Fibroblast of the conjunctiva (primary cell): ENCODE measurements around the gene C2orf80.
"Not testable (repeated sequence)": the region's sequence is repeated elsewhere in the genome, so short reads cannot be mapped to it uniquely, and the experiment has no call there.

Experiments
- DNase-seq: peaks from one replicate; pipeline ENCODE4 v3.0.0-alpha.2; 2010; ENCODE audit warnings: low read depth

C2orf80 gene

DNA sequence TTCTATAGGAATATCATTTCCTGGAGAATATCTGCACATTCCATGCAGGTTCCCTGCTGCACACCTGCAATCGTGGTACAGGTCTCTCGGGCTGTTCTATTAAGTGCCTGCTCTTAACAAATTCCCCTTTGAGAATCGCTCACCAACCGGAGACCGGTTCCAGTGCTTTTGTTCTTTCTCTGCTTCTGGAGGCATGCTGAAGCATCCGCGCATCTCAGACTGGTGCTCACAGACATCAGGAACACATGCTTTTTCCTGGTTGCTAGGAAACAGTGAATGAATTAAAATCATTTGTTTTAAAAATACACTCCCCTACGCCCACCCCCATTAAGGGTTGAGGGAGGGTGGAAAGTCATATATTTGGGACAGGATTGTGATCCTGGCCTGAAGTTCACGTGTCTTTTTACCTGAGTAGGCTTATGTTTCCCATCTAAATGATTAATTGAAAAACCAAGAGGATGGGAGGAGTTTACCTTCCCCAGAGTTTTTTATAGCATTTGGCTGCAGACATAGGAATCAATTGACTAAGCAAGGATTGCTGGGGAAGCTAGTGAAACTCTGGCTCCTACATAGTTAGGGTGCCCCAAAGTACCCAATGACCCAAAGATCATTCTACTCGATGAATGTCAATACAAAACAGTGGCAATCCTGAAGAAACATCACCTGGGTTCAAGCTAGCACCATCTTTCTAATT is at the start of gene C2orf80:
Gene C2orf80 (minus strand): TSS at position 221 of the 694 bp plus-strand sequence. CDS start 3,044 bp downstream, outside the sequence.
- no peak for DNase-seq

DNA sequence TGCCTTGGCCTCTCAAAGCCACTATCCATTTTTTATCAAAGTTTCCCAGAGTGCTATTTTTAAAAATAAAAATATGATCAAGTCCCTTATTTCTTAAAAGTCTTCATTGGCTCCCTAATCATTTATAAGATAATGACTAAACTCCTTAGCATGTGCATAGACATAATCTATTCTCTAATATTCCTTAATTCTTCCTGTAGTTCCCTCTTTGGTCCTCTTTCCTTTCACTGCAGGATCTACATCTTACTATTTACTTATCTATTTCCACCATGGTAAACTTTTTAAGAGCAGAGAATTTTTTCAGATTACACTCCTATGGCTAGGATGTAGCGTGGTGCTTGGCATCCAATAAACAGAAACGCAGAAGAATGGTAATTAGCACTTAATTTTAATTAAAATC is 46.0 kb upstream of the C2orf80 start:
- no peak for DNase-seq

DNA sequence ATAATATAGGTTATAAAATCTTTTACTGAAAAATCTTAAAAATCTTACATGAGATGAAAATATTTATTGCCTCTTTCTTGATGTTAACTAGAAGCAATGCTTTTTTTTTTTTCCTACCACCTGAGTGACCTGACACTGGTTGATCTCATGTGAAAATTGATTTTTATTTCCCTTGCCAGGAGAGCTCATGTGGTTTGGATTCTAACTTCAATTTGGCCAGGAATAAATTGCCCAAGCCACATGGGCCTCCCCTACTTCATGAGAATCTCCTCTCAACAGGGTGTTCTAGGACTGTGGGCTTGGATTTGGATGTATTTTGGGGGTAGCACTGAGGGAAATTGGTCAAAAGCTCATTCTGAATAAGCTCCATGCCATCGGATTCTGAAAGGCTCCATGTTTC is 45.0 kb upstream of the C2orf80 start:
- no peak for DNase-seq

DNA sequence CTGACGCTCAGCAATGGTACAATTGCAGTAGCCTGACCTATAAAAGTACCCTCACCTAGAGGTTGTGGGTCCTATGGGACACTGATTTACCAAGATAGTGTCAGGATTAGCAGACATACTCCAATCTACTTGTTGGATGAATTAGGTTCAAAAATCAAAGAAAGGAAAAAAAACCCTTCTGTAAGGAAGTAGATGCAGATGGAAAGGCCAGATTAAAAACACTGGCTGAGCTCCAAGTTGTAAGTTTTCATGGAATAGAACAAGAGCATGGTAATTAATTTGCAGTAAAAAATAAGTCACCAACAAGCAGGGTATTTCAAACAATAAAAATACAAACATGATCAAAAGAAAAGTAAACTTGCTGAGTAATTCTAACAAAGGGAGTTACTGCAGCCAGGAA is 38.6 kb upstream of the C2orf80 start:
- DNase-seq, result no peak

DNA sequence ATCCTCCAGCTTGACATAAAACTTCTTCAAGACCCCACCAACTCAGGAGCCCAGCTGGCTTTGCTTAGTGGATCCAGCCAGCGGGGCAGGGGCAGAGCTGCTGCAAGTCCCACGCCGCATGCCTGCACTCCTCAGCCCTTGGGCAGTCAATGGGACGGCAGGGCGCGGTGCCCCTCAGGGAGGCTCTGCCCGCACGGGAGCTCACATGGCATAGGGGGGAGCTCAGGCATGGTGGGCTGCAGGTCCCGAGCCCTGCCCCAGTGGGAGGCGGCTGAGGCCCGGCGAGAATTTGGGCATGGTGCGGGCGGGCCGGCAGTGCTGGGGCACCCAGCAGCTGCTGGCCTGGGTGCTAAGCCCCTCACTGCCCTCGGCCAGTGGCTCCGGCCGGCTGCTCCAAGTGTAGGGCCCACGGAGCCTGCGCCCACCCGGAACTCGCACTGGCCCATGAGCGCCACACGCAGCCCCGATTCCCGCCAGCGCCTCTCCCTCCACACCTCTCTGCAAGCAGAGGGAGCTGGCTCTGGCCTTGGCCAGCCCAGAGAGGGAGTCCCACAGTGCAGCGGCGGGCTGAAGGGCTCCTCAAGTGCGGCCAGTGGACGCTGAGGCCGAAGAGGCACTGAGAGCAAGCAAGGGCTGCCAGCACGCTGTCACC is 37.9 kb upstream of the C2orf80 start:
- no peak for DNase-seq

DNA sequence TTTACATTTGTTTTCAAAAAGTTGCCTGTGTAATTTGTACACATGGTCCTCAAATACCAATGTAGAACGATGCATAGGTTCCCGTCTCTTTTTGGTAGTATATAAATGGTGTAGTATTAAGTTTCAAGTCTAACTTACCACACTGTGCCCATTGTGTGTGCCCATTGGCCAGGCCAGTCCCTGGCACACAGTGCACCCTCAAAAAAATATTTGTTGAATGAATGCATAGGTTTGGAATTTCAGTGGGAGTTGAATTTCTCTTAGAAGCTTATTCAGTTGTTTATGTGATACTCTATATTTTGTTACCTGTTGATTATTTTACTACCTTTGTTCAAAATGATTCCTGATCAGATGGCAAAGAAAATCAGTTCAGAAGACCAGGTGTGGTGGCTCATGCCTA is 35.0 kb upstream of the C2orf80 start:
- no peak for DNase-seq

DNA sequence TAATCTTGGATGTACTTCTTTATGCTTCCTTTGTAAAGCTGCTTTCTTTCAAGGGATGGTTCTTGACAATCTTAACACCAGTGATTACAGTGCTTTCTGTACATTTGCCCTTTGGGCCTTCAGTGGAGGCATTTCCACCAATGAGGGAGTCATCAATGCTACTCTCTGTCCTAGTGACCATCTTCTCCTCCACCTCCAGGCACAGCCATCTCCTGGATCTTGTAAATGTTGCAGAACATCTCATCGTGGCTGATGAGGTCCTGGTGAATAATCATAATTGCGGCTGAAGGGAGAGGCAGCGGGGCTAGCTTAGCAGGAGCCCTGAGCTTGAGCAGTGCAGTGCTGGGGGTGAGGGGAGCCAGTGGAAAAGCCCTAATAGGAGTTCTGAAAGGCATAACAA is 32.5 kb upstream of the C2orf80 start:
- DNase-seq, result no peak

DNA sequence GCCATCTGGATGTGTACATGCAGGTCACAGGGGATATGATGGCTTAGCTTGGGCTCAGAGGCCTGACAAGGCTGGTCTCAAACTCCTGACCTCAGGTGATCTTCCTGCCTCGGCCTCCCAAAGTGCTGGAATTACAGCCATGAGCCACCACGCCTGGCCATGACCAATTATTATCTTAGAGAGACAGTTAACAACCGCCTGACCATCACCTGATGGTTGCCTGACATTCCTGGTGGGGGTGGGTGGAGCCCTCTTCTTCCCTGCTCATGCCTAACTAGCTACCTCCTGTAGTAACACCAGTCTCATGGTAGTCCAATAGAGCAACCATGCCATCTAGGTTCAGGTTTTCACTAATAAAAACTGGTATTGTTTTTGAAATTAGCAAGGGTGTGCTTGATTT is 32.0 kb upstream of the C2orf80 start:
- DNase-seq, result not testable (repeated sequence)

DNA sequence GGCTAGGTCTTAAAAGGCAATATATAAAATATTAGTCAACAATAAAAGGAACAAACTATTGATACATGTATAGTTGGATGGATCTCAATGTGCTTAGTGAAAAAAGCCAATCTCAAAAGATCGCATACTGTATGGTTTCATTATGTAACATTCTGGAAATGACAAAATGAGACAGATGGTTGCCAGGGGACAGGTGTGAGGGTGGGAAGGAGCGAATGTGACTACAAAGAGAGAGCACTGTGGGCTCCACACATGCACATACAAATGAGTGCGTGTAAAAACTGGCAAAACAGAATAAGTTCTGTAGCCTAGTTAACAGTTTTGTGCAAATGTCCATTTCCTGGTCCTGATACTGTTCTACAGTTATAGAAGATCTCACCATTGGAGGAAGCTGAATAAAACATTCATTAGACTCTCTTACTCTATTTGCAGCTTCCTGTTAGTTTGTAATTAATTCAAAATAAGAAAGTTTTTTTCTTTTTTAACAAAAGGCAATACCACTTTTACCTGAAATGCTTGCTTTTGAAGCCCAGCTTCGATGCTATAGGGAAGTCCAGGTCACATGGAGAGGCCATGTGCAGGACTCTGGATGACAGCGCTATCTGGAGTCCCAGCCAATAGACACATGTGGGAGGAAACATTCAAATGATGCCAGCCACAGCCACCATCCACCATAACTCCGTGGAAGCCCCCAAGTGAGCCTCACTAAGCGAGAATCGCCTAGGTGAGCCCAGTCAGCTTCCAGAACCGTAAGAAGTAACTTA is 21.0 kb upstream of the C2orf80 start:
- DNase-seq, result no peak

DNA sequence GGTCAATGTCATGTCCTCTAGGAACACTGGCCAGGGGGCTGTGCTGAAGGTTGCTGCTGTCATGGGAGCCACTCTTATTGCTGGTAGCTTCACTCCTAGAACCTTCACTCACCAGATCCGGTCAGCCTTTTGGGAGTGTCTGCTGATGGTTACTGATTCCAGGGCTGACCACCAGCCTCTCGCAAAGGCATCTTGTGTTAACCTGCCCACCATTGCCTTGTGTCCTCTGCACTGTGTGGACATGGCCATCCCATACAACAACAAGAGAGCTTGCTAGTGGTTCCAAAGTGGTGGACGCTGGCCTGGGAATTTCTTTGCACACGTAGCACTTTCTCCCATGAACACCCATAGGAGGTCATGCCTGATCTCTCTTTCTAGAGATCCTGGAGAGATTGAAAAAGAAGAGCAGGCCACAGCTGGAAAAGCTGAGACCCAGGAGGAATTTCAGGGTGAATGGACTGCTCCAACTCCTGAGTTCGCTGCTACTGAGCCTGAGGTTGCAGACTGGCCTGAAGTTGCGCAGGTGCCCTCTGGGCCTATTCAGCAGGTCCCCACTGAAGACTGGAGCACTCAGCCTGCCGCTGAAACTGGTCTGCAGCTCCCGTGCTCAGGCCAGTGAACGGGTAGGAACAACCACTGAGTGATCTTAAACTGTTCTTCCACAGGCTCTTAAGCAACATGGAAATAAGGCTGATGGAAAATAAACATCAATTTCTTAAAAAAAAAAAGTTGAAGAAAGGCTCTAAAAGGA is 18.7 kb upstream of the C2orf80 start:
- DNase-seq, result no peak

DNA sequence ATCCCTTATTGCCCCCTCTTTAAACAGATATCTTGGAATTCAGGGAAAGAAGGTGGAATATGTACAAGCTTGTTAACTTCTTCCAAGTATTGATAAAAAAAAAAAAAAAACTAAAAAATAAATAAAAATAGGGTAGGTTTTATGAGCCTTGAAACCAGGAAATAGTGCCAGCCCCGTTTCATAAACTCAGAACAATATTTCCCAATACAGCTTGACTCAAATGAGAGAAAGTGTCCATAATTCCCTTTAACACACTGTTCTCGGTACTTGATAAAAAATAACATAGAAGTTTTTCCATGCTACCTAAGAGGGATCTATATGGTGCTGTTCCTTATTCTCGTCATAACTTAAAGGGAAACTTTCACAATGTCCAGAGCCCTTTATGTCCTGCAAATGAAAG is 17.9 kb upstream of the C2orf80 start:
- DNase-seq, result no peak

DNA sequence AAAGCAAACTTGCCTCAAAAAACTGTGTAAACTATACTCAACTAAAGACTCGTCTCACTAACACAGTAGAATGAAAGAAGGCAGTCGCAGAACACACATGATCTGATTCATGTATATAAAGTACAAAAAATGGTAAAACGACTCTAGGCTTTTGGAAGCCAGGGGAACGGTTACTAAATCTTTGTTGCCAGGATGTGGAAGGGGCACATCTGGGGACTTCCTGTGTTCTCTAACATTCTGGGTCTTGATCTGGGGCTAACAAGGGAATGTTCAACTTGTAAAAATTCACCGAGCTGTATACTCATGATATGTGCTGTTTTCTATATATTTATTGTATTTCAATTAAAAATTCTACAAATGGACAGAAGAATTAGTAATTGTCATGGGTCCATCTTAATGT is 14.3 kb upstream of the C2orf80 start:
- DNase-seq, result no peak

DNA sequence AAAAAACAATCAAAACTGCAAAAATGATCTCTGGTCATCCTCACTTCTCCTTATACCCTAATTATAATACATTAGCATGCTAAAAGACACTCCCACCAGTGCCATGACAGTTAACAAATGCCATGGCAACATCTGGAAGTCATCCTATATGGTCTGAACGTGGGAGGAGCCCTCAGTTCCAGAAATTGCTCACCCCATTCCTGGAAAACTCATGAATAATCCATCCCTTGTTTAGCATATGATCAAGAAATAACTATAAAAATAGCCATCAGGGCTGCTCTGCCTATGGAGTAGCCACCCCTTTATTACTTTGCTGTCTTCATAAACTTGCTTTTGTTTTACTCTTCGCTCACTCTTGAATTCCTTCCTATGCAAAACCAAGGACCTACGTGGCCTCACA is 5.7 kb upstream of the C2orf80 start:
- DNase-seq, result peak; percentile 0

DNA sequence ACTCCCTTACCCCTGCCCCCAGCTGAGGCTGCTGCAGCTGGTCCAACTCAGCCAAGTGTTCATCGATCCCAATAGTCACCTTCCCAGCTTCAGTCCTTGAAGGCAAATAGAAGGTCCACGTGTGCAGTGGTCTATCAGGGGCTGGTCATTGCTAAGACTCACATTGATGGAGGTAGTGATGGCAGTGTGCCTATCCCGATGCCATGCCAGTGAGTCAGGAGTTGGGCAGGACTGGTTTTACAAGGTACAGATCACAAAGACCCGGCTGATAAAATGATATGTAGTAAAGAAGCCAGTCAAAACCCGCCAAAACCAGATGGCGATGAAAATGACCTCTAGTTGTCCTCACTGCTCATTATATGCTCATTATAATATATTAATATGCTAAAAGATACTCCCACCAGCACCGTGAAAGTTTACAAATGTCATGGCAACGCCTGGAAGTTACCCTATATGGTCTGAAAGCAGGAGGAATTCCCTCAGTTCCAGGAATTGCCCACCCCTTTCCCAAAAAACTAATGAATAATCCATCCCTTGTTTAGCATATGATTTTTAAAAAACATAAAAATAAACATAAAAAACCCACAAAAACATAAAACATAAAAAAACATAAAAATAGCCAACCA is 2.9 kb upstream of the C2orf80 start:
- DNase-seq, result no peak

DNA sequence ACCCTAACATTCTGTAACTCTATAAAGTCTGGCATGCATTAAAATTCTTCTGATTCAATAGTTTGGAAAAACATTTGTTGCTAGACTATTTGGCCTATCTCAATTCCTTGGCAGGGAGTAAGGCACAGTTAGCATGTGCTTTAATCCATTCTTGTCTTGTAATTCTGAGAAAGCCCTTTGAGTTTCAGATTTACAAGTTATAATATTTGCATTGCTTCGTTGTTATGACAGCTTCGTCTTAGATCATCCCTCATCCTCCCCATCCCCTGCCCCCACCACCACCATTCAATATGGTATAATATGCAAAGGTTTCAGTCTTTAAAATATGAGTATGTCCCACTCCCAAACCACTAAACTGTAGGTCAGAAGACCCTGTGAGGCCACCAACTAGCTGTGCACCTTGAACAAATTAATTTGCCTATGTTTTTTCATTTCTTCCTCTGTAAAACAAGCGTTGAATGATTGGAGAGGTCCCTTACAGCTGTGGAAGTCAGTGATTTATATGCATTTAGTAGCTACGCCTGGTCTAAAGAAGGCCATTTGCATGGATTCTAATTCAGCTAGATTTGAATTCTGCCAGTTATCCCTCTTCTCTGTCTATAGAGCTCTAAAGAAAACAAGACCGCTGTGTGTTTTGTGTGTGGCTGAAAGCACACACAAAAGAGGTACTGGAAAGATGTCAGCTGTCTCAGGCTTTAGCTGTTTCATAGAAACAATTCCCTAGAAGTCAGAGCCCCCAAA is 591 bp downstream of the C2orf80 start:
- DNase-seq, result no peak

DNA sequence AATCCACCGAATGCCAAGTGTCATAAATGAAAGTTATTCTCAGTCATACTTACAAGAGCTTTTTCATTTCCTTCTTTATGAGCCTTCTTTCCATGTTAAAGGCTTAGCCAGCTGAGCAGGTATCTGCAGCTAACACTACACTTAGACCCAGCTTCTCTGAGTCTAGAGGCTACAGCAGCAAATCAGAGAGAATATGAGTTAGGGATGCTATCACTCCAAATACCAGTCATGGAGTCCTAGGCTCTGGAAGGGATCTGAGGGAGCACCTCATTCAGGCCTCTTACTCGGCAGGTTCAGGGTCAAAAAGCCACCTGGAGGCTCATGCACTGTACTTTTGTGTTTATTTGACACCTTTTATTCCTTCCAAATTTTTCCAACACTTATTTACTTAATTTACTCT is 2.9 kb downstream of the C2orf80 start:
- DNase-seq, result no peak

DNA sequence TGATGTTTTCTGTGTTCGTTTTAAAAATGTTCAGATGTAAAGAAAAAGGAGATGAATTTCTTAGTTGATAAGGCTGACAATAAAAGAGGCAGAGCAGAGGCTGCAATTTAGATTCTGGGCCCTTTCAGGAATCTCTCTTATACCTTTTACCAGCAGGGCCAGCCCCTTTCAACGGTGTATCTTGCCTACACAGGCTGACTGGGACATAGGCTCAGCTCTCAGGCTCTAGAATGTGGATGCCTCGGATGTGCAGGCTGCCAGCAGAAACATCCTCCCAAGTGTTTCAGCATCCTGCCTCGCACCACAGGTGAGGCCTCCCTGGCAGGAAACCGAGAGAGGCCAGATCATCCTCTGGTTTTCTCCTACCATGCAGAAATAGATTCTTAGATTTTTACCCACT is 3.4 kb downstream of the C2orf80 start:
- DNase-seq, result no peak

DNA sequence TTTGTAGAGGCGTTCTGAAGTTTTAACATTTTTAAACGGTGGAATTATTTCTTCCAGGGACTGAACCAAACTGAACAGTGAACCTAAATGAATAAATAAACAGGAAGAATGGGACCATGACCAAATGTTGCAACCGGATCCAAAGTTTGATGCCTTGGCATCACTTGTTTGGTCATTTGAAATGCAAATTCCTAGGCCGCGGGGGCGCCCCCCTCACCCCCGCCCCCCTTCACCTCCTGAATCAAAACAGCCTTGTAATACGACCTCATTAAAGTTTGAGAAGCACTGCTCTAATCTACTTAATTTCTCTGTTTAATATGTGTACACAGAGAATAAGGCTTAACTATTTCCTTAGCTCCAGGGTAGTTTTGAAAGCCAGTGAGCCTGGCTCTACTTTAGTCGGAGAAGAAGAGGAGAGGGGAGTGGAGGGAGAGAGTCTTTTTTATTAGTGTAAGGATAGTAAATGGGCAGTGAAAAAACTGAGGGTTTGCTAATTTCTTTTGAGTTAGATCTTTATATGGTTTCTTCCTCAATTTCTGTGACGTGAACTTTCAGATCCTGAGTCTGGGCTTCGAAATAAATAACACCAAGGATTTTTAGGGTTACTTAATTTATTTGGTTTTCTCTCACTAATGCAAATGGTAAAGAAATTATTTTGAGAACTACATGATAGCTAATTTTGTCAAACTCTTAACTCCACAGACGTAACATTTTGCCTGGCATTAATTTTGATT is 5.7 kb downstream of the C2orf80 start:
- no peak for DNase-seq

DNA sequence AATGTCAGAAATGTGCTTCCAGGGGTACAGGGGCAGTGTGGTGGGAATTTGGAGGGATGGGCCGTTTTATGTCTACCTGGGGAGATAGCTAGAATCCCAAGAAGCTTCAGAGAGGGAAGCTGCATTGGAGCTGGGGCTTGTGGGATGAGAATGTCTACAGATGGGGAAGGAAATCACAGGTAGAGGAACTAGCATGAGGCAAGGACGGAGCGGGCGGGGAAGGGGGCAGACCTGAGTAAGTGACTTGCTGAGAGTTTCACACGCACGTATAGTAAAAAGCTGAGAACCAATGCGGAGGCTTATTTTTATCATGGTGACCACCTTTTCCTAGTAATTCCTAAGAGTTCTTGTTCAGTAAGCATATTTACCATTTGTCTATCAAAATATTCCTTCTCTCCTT is 6.3 kb downstream of the C2orf80 start:
- no peak for DNase-seq

DNA sequence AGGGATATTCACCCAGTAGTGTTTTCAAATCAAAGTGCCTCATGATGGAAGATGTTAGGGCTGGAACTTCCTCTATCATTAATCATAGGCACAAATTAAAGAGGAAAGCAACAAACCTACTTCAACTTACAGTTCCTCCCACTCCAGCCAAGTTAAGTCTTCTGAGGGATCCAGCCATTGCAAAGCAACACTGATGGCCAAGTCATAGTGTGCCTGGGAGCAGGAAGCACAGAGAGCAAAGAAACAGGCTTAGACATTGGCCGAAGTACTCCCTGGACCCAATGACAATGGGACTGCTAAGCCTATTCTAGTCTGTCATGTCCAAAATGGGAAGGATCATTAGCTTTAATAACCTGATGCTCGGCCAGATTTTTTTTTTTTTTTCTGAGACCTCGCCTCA is 7.0 kb downstream of the C2orf80 start:
- DNase-seq, result no peak
